IMR-90 (cell line): Measurements from ENCODE around the gene ZCCHC3. TPM values are rescaled to one million over a fixed set of nuclear protein-coding genes. Genes with fewer than 3 reads are reported as not detected.
A peak's percentile ranks its signal among the peaks of the same experiment; 100 is the strongest.

Source experiments
- ATAC-seq: fragments of 200-7000 bp; cut with Tn5 transposase; 2 replicates; pipeline ENCODE4 v1.9.1; 2020; ENCODE audit warnings: low read depth, mild to moderate bottlenecking, moderate library complexity
- BruUV-seq: library from RNA; stranded (reverse); fragments of 400-500 nt; replicated peaks from 2 replicates; lab custom pipeline; 2021; lab: Mats Ljungman, UMichigan
- CTCF ChIA-PET: fragments of 300-600 bp; formaldehyde crosslinking; extraction: SDS; loops from one replicate; lab custom pipeline; 2021; ENCODE audit warnings: antibody characterized with exemption; lab: Yijun Ruan, JAX
- POLR2A ChIA-PET: fragments of 300-600 bp; sonication (Branson Sonifier 250); formaldehyde crosslinking; loops from one replicate; lab custom pipeline; 2022; ENCODE audit warnings: antibody characterized with exemption; ENCODE audit not compliant: unreplicated experiment; lab: Charles Lee
- DNase-seq: peaks from one replicate; pipeline ENCODE4 v3.0.0; 2013
- H2AFZ ChIP-seq: replicated peaks from 2 replicates; pipeline ENCODE3; 2013; ENCODE audit warnings: low read length, mild to moderate bottlenecking; ENCODE audit not compliant: poor library complexity
- H2AK5ac ChIP-seq: 2 replicates; pipeline ENCODE4 v1.6.1; 2013; ENCODE audit warnings: low read depth, low read length, inconsistent platforms
- H2AK9ac ChIP-seq: replicated peaks from 2 replicates; pipeline ENCODE3; 2013; ENCODE audit warnings: mild to moderate bottlenecking, low read depth, low read length, moderate library complexity; ENCODE audit not compliant: poor library complexity
- H2BK120ac ChIP-seq: 2 replicates; pipeline ENCODE4 v1.6.1; 2013; ENCODE audit warnings: low read depth, low read length, inconsistent platforms
- H2BK15ac ChIP-seq: 3 replicates; pipeline ENCODE4 v1.6.1; 2013; ENCODE audit warnings: low read depth, low read length, inconsistent platforms
- H2BK20ac ChIP-seq: 2 replicates; pipeline ENCODE4 v1.6.1; 2013; ENCODE audit warnings: low read depth, mild to moderate bottlenecking, inconsistent platforms, low read length, moderate library complexity
- H2BK5ac ChIP-seq: 2 replicates; pipeline ENCODE4 v1.6.1; 2013; ENCODE audit warnings: mild to moderate bottlenecking, low read depth, low read length, inconsistent platforms; ENCODE audit not compliant: poor library complexity, severe bottlenecking
- H3K14ac ChIP-seq: replicated peaks from 2 replicates; pipeline ENCODE4 v1.6.1; 2013; ENCODE audit warnings: low read depth, low read length, inconsistent platforms
- H3K18ac ChIP-seq: 2 replicates; pipeline ENCODE4 v1.6.1; 2013; ENCODE audit warnings: low read depth, low read length, control low read depth
- H3K23ac ChIP-seq: 2 replicates; pipeline ENCODE4 v1.6.1; 2013; ENCODE audit warnings: low read depth, low read length, inconsistent platforms
- H3K27ac ChIP-seq: 2 replicates; pipeline ENCODE4 v1.5.1; 2013; ENCODE audit warnings: mild to moderate bottlenecking, control low read depth, low read length; ENCODE audit not compliant: insufficient read depth
- H3K27me3 ChIP-seq: 2 replicates; pipeline ENCODE4 v1.6.1; 2013; ENCODE audit warnings: low read length; ENCODE audit not compliant: control insufficient read depth, insufficient read depth
- H3K36me3 ChIP-seq: 2 replicates; pipeline ENCODE4 v1.6.1; 2013; ENCODE audit warnings: low read length, mixed read lengths; ENCODE audit not compliant: control insufficient read depth, insufficient read depth
- H3K4ac ChIP-seq: 2 replicates; pipeline ENCODE4 v1.6.1; 2013; ENCODE audit warnings: low read depth, low read length, inconsistent platforms
- H3K4me1 ChIP-seq: 2 replicates; pipeline ENCODE4 v1.6.1; 2013; ENCODE audit warnings: low read length, mixed read lengths; ENCODE audit not compliant: control insufficient read depth, insufficient read depth
- H3K4me2 ChIP-seq: 2 replicates; pipeline ENCODE4 v1.6.1; 2013; ENCODE audit warnings: low read depth, mild to moderate bottlenecking, control low read depth, low read length, moderate library complexity
- H3K4me3 ChIP-seq: 2 replicates; pipeline ENCODE4 v1.5.1; 2013; ENCODE audit warnings: low read depth, mild to moderate bottlenecking, control low read depth, low read length, moderate library complexity; ENCODE audit not compliant: insufficient read depth
- H3K56ac ChIP-seq: 2 replicates; pipeline ENCODE4 v1.6.1; 2013; ENCODE audit warnings: low read length, inconsistent platforms; ENCODE audit not compliant: insufficient read depth; ENCODE audit errors: extremely low read depth
- H3K79me1 ChIP-seq, 2 experiments: 2 replicates each; pipeline ENCODE4 v1.6.1; 2013; ENCODE audit warnings: low read length in 2 of 2, inconsistent platforms in 1 of 2, low read depth in 1 of 2
- H3K9ac ChIP-seq: 2 replicates; pipeline ENCODE4 v1.6.1; 2013; ENCODE audit warnings: low read depth, low read length, control low read depth
- H3K9me1 ChIP-seq: 2 replicates; pipeline ENCODE4 v1.6.1; 2013; ENCODE audit warnings: low read length, inconsistent platforms; ENCODE audit not compliant: insufficient read depth
- H3K9me3 ChIP-seq: 2 replicates; pipeline ENCODE4 v1.6.1; 2013; ENCODE audit warnings: low read length; ENCODE audit not compliant: control insufficient read depth, insufficient read depth
- H4K20me1 ChIP-seq: 2 replicates; pipeline ENCODE4 v1.6.1; 2013; ENCODE audit warnings: low read length, inconsistent platforms; ENCODE audit not compliant: insufficient read depth
- H4K5ac ChIP-seq: 2 replicates; pipeline ENCODE4 v1.6.1; 2013; ENCODE audit warnings: mild to moderate bottlenecking, low read depth, low read length, control low read depth
- H4K8ac ChIP-seq, 2 experiments: 2 replicates each; pipeline ENCODE4 v1.6.1; 2013; ENCODE audit warnings: low read depth in 2 of 2, low read length in 2 of 2, control low read depth in 1 of 2, inconsistent platforms in 1 of 2
- H4K91ac ChIP-seq: 2 replicates; pipeline ENCODE4 v1.6.1; 2013; ENCODE audit warnings: low read depth, low read length, inconsistent platforms; ENCODE audit not compliant: insufficient read depth
- BHLHE40 ChIP-seq: fragments of 150-350 bp; IDR thresholded peaks from 2 replicates; pipeline ENCODE4 v1.6.1; 2016; ENCODE audit warnings: mild to moderate bottlenecking, low read depth, low read length
- CEBPB ChIP-seq: IDR thresholded peaks from 2 replicates; pipeline ENCODE4 v1.6.1; 2012; ENCODE audit warnings: low read depth, low read length, improper control_type of control experiment
- CHD1 ChIP-seq: IDR thresholded peaks from 2 replicates; pipeline ENCODE4 v1.6.1; 2012; ENCODE audit warnings: low read depth, low read length, improper control_type of control experiment
- FOS ChIP-seq: fragments of 150-350 bp; IDR thresholded peaks from 2 replicates; pipeline ENCODE4 v1.6.1; 2016; ENCODE audit warnings: low read depth, low read length
- MAFK ChIP-seq: IDR thresholded peaks from 2 replicates; pipeline ENCODE4 v1.6.1; 2012; ENCODE audit warnings: low read depth, low read length, improper control_type of control experiment
- MAZ ChIP-seq: IDR thresholded peaks from 2 replicates; pipeline ENCODE4 v1.6.1; 2012; ENCODE audit warnings: low read depth, mild to moderate bottlenecking, low read length, improper control_type of control experiment, moderate library complexity, borderline replicate concordance
- MXI1 ChIP-seq: IDR thresholded peaks from 2 replicates; pipeline ENCODE4 v1.6.1; 2012; ENCODE audit warnings: low read depth, mild to moderate bottlenecking, low read length, moderate library complexity, borderline replicate concordance
- NFE2L2 ChIP-seq: fragments of 150-350 bp; IDR thresholded peaks from 2 replicates; pipeline ENCODE4 v1.6.1; 2016; ENCODE audit warnings: low read depth, mild to moderate bottlenecking, low read length
- POLR2A ChIP-seq: IDR thresholded peaks from 2 replicates; pipeline ENCODE4 v1.6.1; 2012; ENCODE audit warnings: mild to moderate bottlenecking, low read depth, low read length
- RAD21 ChIP-seq: IDR thresholded peaks from 2 replicates; pipeline ENCODE4 v1.6.1; 2012; ENCODE audit warnings: low read length, improper control_type of control experiment
- RCOR1 ChIP-seq: IDR thresholded peaks from 2 replicates; pipeline ENCODE4 v1.6.1; 2012; ENCODE audit warnings: mild to moderate bottlenecking, low read length, improper control_type of control experiment; ENCODE audit not compliant: insufficient replicate concordance
- RFX5 ChIP-seq: IDR thresholded peaks from 2 replicates; pipeline ENCODE4 v1.8.0; 2012; ENCODE audit warnings: low read depth, mild to moderate bottlenecking, low read length, moderate library complexity
- WGBS, 2 experiments: methylation state at CpG; one replicate each; pipeline versions ENCODE4 v1.1.5 to v1.1.7; 2013; ENCODE audit warnings: missing lambda C conversion rate in 2 of 2; ENCODE audit not compliant: insufficient read length in 1 of 2; ENCODE audit errors: extremely low coverage in 2 of 2; 5-methylcytosine and 5-hydroxymethylcytosine counted together
- dilution Hi-C: fragments of 300-500 bp; cut with HindIII; formaldehyde crosslinking; loops from one replicate; pipeline ENCODE4 v1.14.3; 2018; ENCODE audit warnings: low sequenced_read_pairs; ENCODE audit not compliant: unreplicated experiment
- in situ Hi-C: fragments of 300-500 bp; cut with MboI; formaldehyde crosslinking; loops from 3 replicates; pipeline ENCODE4 v1.14.3; 2019; ENCODE audit warnings: low sequenced_read_pairs, inconsistent platforms, mixed read lengths
- intact Hi-C: fragments of 100-400 bp; cut with micrococcal nuclease; formaldehyde crosslinking; loops from 2 replicates; pipeline ENCODE4 v1.10.0; 2022
- polyA plus RNA-seq, 3 experiments: library from polyadenylated mRNA; depleted of rRNA; stranded (reverse); fragments of >200 nt; gene quantifications; 2 replicates each; pipeline ENCODE4 v1.2.3, GENCODE V29; 2012; ENCODE audit warnings: low replicate concordance in 1 of 3
- total RNA-seq: library from RNA; depleted of rRNA; stranded (reverse); fragments of >200 nt; gene quantifications from 2 replicates; pipeline ENCODE4 v1.2.3, GENCODE V29; 2012
- TF ChIP-seq, protein P1 (sequence below): fragments of 150-350 bp; IDR thresholded peaks from 2 replicates; pipeline ENCODE4 v1.6.1; 2017; ENCODE audit warnings: mild to moderate bottlenecking, antibody characterized with exemption, low read length, low read depth
- TF ChIP-seq, protein P2 (sequence below): fragments of 150-350 bp; IDR thresholded peaks from 2 replicates; pipeline ENCODE4 v1.6.1; 2016; ENCODE audit warnings: low read depth, mild to moderate bottlenecking, low read length, moderate library complexity, borderline replicate concordance

Gene ZCCHC3
- total and polyA plus RNA-seq, 2 of the 4 experiments (the other 2 are of a cell fraction), result 8.2 to 10.9 TPM

DNA sequence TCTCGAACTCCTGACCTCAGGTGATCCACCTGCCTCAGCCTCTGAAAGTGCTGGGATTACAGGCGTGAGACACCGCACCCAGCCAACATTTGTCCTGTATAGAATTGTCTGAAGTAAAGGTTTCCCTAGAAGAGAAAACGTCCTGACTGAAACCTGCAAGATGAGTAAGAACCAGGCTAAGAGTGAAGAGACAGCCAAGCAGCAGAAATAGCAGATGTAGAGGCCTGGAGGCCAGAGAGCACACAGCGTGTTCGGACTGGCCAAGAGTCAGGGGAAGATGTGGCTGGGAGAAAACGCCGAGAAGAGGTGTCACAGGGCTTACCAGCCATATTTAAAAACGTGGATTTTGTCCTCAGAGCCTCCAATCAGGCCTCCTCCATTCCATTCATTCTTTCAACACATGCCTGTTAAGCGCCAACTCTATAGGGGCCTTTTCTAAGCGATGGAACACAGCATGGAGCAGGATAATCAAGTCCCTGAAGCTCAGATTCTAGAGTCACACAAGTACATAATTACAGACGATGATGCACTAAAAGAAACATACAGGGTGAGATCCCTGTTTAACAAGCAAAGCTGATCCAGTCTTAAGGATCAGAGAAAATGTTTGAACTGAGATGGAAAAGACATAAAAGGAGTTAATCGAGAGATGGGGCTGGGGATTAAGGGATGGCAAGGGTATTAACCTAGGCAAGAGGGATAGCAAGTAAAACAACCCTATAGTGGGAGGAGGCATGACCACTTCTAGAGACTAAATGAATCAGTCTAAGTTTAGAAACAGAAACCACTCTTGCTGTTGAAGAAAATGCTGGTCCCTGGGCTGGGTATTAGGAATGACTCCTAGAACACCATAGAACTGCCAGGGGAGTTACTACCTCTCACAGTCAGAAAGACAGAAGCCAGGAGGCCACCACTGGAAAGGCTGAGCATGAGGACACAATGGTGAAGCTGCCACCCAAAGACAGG is 4.8 kb downstream of the ZCCHC3 start:
- peaks cover 18% of the 10 kb centered on the region for H3K4me1 ChIP-seq
- H4K91ac ChIP-seq, result no peak overlapping the region
- H4K5ac ChIP-seq, result no peak overlapping the region
- H3K36me3 ChIP-seq, result peaks cover 5% of the 10 kb centered on the region; the same call in 1 of the 2 replicates
- no peak overlapping the region for H3K4me2 ChIP-seq
- peaks cover 29 to 47% of the 10 kb centered on the region in 2 experiments for H3K79me1 ChIP-seq
- BruUV-seq, result no TSS peak
- peaks cover 33% of the 10 kb centered on the region for H4K20me1 ChIP-seq
- no peak overlapping the region for H3K23ac ChIP-seq
- DNase-seq (no peak), ATAC-seq (no peak)
- ChIA-PET POLR2A (no interaction called here), CTCF (no interaction called here)
- H3K9me1 ChIP-seq, result peaks cover 22% of the 10 kb centered on the region
- peak overlapping the region; percentile 15 for H2AK9ac ChIP-seq
- intact Hi-C loops, result no loop called here
- H3K18ac ChIP-seq, result no peak overlapping the region
- H3K4ac ChIP-seq, result no peak overlapping the region
- 0 out of 2 replicates have a peak overlapping the region, but pooled peaks have one; percentile 1 for H3K14ac ChIP-seq
- WGBS, 2 experiments, result 76% methylated on average over 5 of the region's 13 CpGs; no CpG with 5 or more reads in 1 of the 2 experiments
- H3K9ac ChIP-seq, result no peak overlapping the region
- no peaks in the 10 kb centered on the region for H3K9me3 ChIP-seq
- no peak overlapping the region for H2AFZ ChIP-seq
- no peak overlapping the region for H2BK20ac ChIP-seq
- no peak overlapping the region for H2BK120ac ChIP-seq
- no peaks in the 10 kb centered on the region for H3K27me3 ChIP-seq
- no peak overlapping the region; the same call in 1 of the 2 replicates for H2AK5ac ChIP-seq
- H2BK15ac ChIP-seq, result no peak overlapping the region
- H2BK5ac ChIP-seq, result peak overlapping the region; percentile 12
- no peak overlapping the region for H3K27ac ChIP-seq
- H3K4me3 ChIP-seq, result no peak overlapping the region
- H4K8ac ChIP-seq, result no peak overlapping the region
- dilution Hi-C loops, result no loop called here
- in situ Hi-C loops, result no loop called here
- H3K56ac ChIP-seq, result no peak overlapping the region
- TF ChIP-seq MAFK (no peak), CHD1 (no peak), NFE2L2 (no peak), RFX5 (no peak), FOS (no peak), RAD21 (no peak), MXI1 (no peak), CEBPB (no peak), POLR2A (no peak), BHLHE40 (no peak), MAZ (no peak), RCOR1 (no peak)
- TF ChIP-seq, protein P1, sequence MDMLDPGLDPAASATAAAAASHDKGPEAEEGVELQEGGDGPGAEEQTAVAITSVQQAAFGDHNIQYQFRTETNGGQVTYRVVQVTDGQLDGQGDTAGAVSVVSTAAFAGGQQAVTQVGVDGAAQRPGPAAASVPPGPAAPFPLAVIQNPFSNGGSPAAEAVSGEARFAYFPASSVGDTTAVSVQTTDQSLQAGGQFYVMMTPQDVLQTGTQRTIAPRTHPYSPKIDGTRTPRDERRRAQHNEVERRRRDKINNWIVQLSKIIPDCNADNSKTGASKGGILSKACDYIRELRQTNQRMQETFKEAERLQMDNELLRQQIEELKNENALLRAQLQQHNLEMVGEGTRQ, result no peak
- TF ChIP-seq, protein P2, sequence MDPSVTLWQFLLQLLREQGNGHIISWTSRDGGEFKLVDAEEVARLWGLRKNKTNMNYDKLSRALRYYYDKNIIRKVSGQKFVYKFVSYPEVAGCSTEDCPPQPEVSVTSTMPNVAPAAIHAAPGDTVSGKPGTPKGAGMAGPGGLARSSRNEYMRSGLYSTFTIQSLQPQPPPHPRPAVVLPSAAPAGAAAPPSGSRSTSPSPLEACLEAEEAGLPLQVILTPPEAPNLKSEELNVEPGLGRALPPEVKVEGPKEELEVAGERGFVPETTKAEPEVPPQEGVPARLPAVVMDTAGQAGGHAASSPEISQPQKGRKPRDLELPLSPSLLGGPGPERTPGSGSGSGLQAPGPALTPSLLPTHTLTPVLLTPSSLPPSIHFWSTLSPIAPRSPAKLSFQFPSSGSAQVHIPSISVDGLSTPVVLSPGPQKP, result no peak
